Psoas muscle (tissue), 8 donors: ENCODE results near the gene CRYBG3. TPM values are rescaled to one million over a fixed set of nuclear protein-coding genes. Genes with fewer than 3 reads are reported as not detected.

Experiments
- ATAC-seq, 4 donors: fragments of 200-7000 bp; cut with Tn5 transposase; one replicate each; pipeline ENCODE4 v1.9.1; 2020; ENCODE audit warnings: moderate library complexity in 3 of 4, mild to moderate bottlenecking in 2 of 4
- DNase-seq, 2 donors: peaks; one replicate each; pipeline ENCODE4 v3.0.0-alpha.2; 2020
- H3K27ac ChIP-seq: fragments of 200-600 bp; one replicate; pipeline ENCODE4 v1.8.0; 2022
- H3K27me3 ChIP-seq, 3 donors: fragments of 200-600 bp in 1 of 3; one replicate each; pipeline versions ENCODE4 v1.6.1 to v1.8.0; 2013 to 2022; ENCODE audit warnings: low read length in 2 of 3, mild to moderate bottlenecking in 2 of 3, moderate library complexity in 1 of 3; ENCODE audit not compliant: insufficient read depth in 3 of 3
- H3K36me3 ChIP-seq, 2 donors: fragments of 200-600 bp in 1 of 2; one replicate each; pipeline versions ENCODE4 v1.6.1 to v1.8.0; 2013 to 2022; ENCODE audit warnings: low read depth in 1 of 2, mild to moderate bottlenecking in 1 of 2, moderate library complexity in 1 of 2; ENCODE audit not compliant: insufficient read depth in 1 of 2
- H3K4me1 ChIP-seq: fragments of 200-600 bp; one replicate; pipeline ENCODE4 v1.8.0; 2022
- H3K4me3 ChIP-seq: fragments of 200-600 bp; one replicate; pipeline ENCODE4 v1.8.0; 2022; ENCODE audit warnings: mild to moderate bottlenecking
- H3K9me3 ChIP-seq: fragments of 200-600 bp; one replicate; pipeline ENCODE4 v1.8.0; 2022
- CTCF ChIP-seq: fragments of 200-600 bp; IDR thresholded peaks from one replicate; pipeline ENCODE4 v1.8.0; 2022; ENCODE audit warnings: antibody characterized with exemption
- WGBS, 3 donors: extraction: QIAGEN DNeasy Blood & Tissue Kit; methylation state at CpG; one replicate each; pipeline versions ENCODE4 v1.1.6 to v1.1.7; 2013; 5-methylcytosine and 5-hydroxymethylcytosine counted together
- intact Hi-C, 2 donors: fragments of 100-400 bp; cut with DNase I; formaldehyde crosslinking; loops; one replicate each; pipeline versions ENCODE4 v1.11.0 to v1.14.2; 2022
- polyA plus RNA-seq, 3 donors: library from polyadenylated mRNA; stranded (reverse); fragments of 200-250 nt; gene quantifications; one replicate each; pipeline ENCODE4 v1.2.3, GENCODE V29; 2013
- total RNA-seq, 4 donors: library from RNA; stranded (reverse); fragmentation: NEBNext Ultra II Directional in 2 of 4; extraction: Animal tissue kit (Norgen Biotek cat#: 25700) in 2 of 4; gene quantifications; one replicate each; pipeline versions ENCODE4 v1.2.1 to v1.2.4, GENCODE V29; 2021 to 2023
- donor health status: healthy with polysubstance abuse.
- donor health status: DM: no; HTN: no; CAD: no; lungs with moderate emphysema.
- donor health status: Bipolar disorder and iron deficiency.
- donor health status: healthy.
- donor health status: DM: yes; HTN: yes; CAD: no.
- donor health status: DM: no; HTN: no; CAD: no.
- donor health status: DM: no; HTN: no; CAD: no.
- donor health status: DM: yes; HTN: yes; CAD: no.

Gene CRYBG3
- total and polyA plus RNA-seq, 7 donors: 5.1 to 36.9 (median 10.1) TPM

GRCh38 chr3:97949110-97949485 is 127.3 kb downstream of the CRYBG3 start:
- no peak for TF ChIP-seq CTCF
- no peak overlapping the region for H3K4me3 ChIP-seq
- DNase-seq (no peak), ATAC-seq (no peak)
- peaks cover 14 to 98% of the 10 kb centered on the region in 2 donors for H3K36me3 ChIP-seq
- no peaks in the 10 kb centered on the region for H3K27me3 ChIP-seq
- no peak overlapping the region for H3K27ac ChIP-seq
- no peaks in the 10 kb centered on the region for H3K9me3 ChIP-seq
- 31 to 72% (median 46%) methylated on average over 2 of the region's 2 CpGs for WGBS, 3 donors
- intact Hi-C loops: no loop called here
- peaks cover 23% of the 10 kb centered on the region for H3K4me1 ChIP-seq

- no peak overlapping the region for H3K27ac ChIP-seq
- no peaks in the 10 kb centered on the region for H3K27me3 ChIP-seq
- no peak overlapping the region for H3K4me3 ChIP-seq
- H3K36me3 ChIP-seq: peaks cover 14 to 98% of the 10 kb centered on the region in 2 donors
- H3K9me3 ChIP-seq: no peaks in the 10 kb centered on the region
- no peak for TF ChIP-seq CTCF
- 46 to 50% (median 47%) methylated on average over 5 of the region's 5 CpGs for WGBS, 3 donors
- intact Hi-C loops: loop anchor here in 1 of 2 donors (10.0 kb wide), 1 partner anchor 75 kb away; no protein-coding TSS in a partner anchor
- ATAC-seq: no peak
- peaks cover 23% of the 10 kb centered on the region for H3K4me1 ChIP-seq
- DNase-seq: no peak
These were observed 127.9 kb downstream of the CRYBG3 start for GRCh38 chr3:97949743-97950142.

- no peak overlapping the region for H3K4me3 ChIP-seq
- TF ChIP-seq CTCF: no peak
- ATAC-seq (no peak), DNase-seq (no peak)
- H3K27me3 ChIP-seq: no peaks in the 10 kb centered on the region
- H3K9me3 ChIP-seq: no peaks in the 10 kb centered on the region
- no peak overlapping the region for H3K27ac ChIP-seq
- 56 to 93% (median 86%) methylated on average over 3 of the region's 3 CpGs for WGBS, 3 donors
- intact Hi-C loops: loop anchor here in 1 of 2 donors (10.0 kb wide), 1 partner anchor 74 kb away; no protein-coding TSS in a partner anchor
- peaks cover 14 to 96% of the 10 kb centered on the region in 2 donors for H3K36me3 ChIP-seq
- H3K4me1 ChIP-seq: peaks cover 23% of the 10 kb centered on the region
These were observed 128.5 kb downstream of the CRYBG3 start for GRCh38 chr3:97950360-97950759.

- ATAC-seq (peak; percentile 87 to 96 (median 94)), DNase-seq (peak; percentile 76 to 85)
- intact Hi-C loops: loop anchor here in 1 of 2 donors (10.0 kb wide), 1 partner anchor 73 kb away; no protein-coding TSS in a partner anchor
- 85 to 89% (median 87%) methylated on average over 3 of the region's 3 CpGs for WGBS, 3 donors
- TF ChIP-seq CTCF: no peak
- Histone ChIP-seq H3K36me3 (peaks cover 10 to 77% of the 10 kb centered on the region in 2 donors), H3K27ac (peak overlapping the region; percentile 86), H3K27me3 (no peaks in the 10 kb centered on the region), H3K4me1 (peaks cover 35% of the 10 kb centered on the region), H3K9me3 (no peaks in the 10 kb centered on the region), H3K4me3 (no peak overlapping the region)
These were observed 130.5 kb downstream of the CRYBG3 start for GRCh38 chr3:97952280-97952679.

DNA sequence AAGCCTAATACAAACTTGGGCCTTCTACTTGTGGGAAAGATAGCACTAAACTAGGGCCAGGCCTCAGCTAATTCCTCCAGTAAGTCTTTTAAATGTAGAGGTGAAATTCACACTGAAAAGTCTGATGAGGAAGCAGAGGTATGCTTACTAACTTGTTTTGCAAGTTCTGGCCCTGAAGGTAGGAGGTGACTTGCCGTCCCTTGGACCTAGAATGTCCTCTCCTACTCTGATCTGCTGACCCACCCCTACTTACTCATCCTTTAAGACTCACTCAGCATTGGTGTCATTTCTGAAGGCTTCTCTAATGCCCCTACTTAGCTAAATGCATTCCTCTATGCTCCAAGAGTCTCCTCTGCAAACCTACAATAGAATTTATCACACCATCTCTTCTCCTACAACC is 131.1 kb downstream of the CRYBG3 start:
- H3K9me3 ChIP-seq: no peaks in the 10 kb centered on the region
- WGBS, 3 donors: 80 to 92% (median 87%) methylated on average over 1 of the region's 1 CpG
- DNase-seq: no peak
- no peak for TF ChIP-seq CTCF
- peaks cover 39% of the 10 kb centered on the region for H3K4me1 ChIP-seq
- intact Hi-C loops: loop anchor here in 1 of 2 donors (10.0 kb wide), 1 partner anchor 72 kb away; no protein-coding TSS in a partner anchor
- H3K36me3 ChIP-seq: peaks cover 10 to 71% of the 10 kb centered on the region in 2 donors
- H3K4me3 ChIP-seq: no peak overlapping the region
- ATAC-seq: peak in 1 of 4 donors; percentile 28
- H3K27ac ChIP-seq: peak overlapping the region; percentile 86
- H3K27me3 ChIP-seq: no peaks in the 10 kb centered on the region
